Activated CD8-positive, alpha-beta T cell treated with anti-CD3 and anti-CD28 coated beads for 36 hours (primary cell): ENCODE measurements around the gene SECTM1. TPM values are rescaled to one million over a fixed set of nuclear protein-coding genes. Genes with fewer than 3 reads are reported as not detected.
"Not testable (repeated sequence)": the region's sequence is repeated elsewhere in the genome, so short reads cannot be mapped to it uniquely, and the experiment has no call there.

Experiments
- ATAC-seq: fragments of 200-7000 bp; cut with Tn5 transposase; one replicate; pipeline ENCODE4 v1.10.0; 2021; ENCODE audit warnings: mild to moderate bottlenecking, moderate library complexity
- CTCF ChIA-PET: fragments of 350-600 bp; sonication (Branson Sonifier 250); formaldehyde crosslinking; loops from one replicate; lab custom pipeline; 2021; ENCODE audit warnings: antibody characterized with exemption; lab: Charles Lee
- POLR2A ChIA-PET: fragments of 350-600 bp; sonication (Branson Sonifier 250); formaldehyde crosslinking; loops from one replicate; lab custom pipeline; 2021; ENCODE audit warnings: antibody characterized with exemption; lab: Charles Lee
- DNase-seq: peaks from one replicate; pipeline ENCODE4 v3.0.0-alpha.2; 2020
- H3K27ac Mint-ChIP-seq: one replicate; pipeline ENCODE4 v1.8.0; 2021; ENCODE audit warnings: mild to moderate bottlenecking, mixed read lengths
- H3K27me3 Mint-ChIP-seq: one replicate; pipeline ENCODE4 v1.8.0; 2021; ENCODE audit warnings: mixed read lengths
- H3K36me3 Mint-ChIP-seq: one replicate; pipeline ENCODE4 v1.8.0; 2021; ENCODE audit warnings: low read depth, mixed read lengths
- H3K4me1 Mint-ChIP-seq: one replicate; pipeline ENCODE4 v1.8.0; 2021; ENCODE audit warnings: low read depth, mixed read lengths
- H3K4me3 Mint-ChIP-seq: one replicate; pipeline ENCODE4 v1.8.0; 2021; ENCODE audit warnings: mild to moderate bottlenecking, moderate library complexity, mixed read lengths
- H3K9me3 Mint-ChIP-seq: one replicate; pipeline ENCODE4 v1.8.0; 2021; ENCODE audit warnings: mixed read lengths
- intact Hi-C: fragments of 100-400 bp; cut with micrococcal nuclease; formaldehyde crosslinking; loops from one replicate; pipeline ENCODE4 v1.10.0; 2022
- total RNA-seq, 2 experiments: library from RNA; stranded (reverse); gene quantifications; one replicate each; pipeline ENCODE4 v1.2.3, GENCODE V29; 2021
- TF ChIP-seq, protein P1 (sequence below): fragments of 200-600 bp; IDR thresholded peaks from one replicate; pipeline ENCODE4 v1.8.0; 2022; ENCODE audit warnings: antibody characterized with exemption, mild to moderate bottlenecking

SECTM1 gene
- total RNA-seq, 2 experiments from 2014 or later: 0.45 to 0.50 TPM

DNA sequence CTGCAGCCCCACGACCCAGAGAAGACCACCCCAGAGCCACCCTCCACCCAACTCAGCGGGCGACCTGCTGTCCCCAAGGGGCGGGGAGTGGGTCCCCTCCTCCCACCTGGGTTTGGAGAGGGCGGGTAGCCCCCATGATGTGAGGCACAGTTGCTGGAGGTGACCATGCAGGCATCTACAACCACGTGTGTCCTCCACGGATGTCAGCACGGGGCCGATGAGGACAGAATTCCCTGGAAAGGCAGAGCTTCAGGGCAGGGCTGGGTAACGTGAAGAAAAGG is 45.1 kb upstream of the SECTM1 start:
- Mint-ChIP-seq H3K36me3 (no peaks in the 10 kb centered on the region), H3K9me3 (no peaks in the 10 kb centered on the region), H3K4me3 (no peak overlapping the region), H3K27ac (no peak overlapping the region), H3K27me3 (peaks cover 23% of the 10 kb centered on the region), H3K4me1 (peaks cover 3% of the 10 kb centered on the region)
- TF ChIP-seq, protein P1, sequence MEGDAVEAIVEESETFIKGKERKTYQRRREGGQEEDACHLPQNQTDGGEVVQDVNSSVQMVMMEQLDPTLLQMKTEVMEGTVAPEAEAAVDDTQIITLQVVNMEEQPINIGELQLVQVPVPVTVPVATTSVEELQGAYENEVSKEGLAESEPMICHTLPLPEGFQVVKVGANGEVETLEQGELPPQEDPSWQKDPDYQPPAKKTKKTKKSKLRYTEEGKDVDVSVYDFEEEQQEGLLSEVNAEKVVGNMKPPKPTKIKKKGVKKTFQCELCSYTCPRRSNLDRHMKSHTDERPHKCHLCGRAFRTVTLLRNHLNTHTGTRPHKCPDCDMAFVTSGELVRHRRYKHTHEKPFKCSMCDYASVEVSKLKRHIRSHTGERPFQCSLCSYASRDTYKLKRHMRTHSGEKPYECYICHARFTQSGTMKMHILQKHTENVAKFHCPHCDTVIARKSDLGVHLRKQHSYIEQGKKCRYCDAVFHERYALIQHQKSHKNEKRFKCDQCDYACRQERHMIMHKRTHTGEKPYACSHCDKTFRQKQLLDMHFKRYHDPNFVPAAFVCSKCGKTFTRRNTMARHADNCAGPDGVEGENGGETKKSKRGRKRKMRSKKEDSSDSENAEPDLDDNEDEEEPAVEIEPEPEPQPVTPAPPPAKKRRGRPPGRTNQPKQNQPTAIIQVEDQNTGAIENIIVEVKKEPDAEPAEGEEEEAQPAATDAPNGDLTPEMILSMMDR: no peak
- ChIA-PET CTCF (no interaction called here), POLR2A (no interaction called here)
- ATAC-seq (no peak), DNase-seq (no peak)
- intact Hi-C loops: no loop called here

DNA sequence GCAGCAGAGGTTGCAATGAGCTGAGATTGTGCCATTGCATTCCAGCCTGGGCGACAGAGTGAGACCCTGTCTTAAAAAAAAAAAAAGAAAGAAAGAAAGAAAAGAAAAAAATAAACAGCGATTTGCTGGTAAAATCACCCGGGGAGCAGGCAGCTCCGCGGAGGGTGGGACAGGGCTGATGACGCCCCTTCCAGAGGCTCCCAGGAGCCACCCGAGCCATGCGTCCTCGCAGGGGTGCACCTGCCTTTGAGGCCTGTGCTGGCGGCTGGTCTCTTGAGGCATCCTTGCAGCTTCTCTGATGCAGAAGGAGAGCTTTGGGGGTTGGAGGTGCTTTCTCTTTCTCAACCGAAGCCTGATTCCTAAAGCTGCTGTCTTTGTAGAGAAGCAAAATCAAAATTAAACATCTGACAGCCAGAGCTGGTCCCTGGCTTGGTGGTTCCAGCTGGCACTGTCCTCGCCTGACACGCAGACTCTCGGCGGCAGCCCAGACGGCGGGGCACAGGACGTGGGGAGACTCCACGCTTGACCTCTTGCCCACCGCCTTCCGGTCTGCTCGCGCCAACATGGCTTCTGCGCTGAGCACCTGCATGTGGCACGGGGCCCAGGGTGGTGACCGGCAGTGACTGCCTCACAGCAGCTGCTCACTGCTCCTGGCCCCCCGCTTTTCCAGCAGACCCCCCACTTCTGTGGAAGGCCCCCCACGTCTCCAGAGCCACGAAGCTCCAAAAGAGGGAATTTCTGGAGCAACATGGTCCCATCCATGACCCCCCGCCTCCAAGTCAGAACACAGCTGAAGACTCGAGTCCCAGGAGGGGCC is 44.6 kb upstream of the SECTM1 start:
- H3K4me3 Mint-ChIP-seq: no peak overlapping the region
- CTCF ChIA-PET: interaction anchor here (0.6 kb wide), 1 partner anchor 21 kb away, joined by 3 read pairs; no protein-coding TSS in a partner anchor
- H3K9me3 Mint-ChIP-seq: no peaks in the 10 kb centered on the region

DNA sequence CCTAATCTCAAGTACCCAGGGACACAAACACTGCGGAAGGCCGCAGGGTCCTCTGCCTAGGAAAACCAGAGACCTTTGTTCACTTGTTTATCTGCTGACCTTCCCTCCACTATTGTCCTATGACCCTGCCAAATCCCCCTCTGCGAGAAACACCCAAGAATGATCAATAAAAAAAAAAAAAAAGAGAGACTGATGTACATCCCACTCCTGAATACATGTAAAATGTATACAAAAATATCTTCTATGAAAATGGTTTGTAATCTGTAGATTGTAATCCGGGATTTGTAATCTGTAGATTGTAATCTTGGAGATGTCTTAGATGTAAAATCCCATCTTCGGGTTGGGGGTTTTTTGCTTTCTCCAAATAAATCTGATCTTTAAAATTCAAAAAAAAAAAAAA is 43.7 kb upstream of the SECTM1 start:
- CTCF ChIA-PET: interaction anchor here (0.6 kb wide), 1 partner anchor 22 kb away, joined by 3 read pairs; no protein-coding TSS in a partner anchor
- intact Hi-C loops, H3K4me3 Mint-ChIP-seq, H3K27ac Mint-ChIP-seq, DNase-seq, ATAC-seq, H3K36me3 Mint-ChIP-seq, H3K9me3 Mint-ChIP-seq, POLR2A ChIA-PET: not testable (repeated sequence)
- peaks cover 11% of the 10 kb centered on the region for H3K4me1 Mint-ChIP-seq
- peaks cover 36% of the 10 kb centered on the region for H3K27me3 Mint-ChIP-seq

More for the DNA sequence above, 44.6 kb upstream of the SECTM1 start:
- POLR2A ChIA-PET: no interaction called here
- intact Hi-C loops: no loop called here
- peaks cover 3% of the 10 kb centered on the region for H3K4me1 Mint-ChIP-seq
- TF ChIP-seq, protein P1: no peak
- peaks cover 28% of the 10 kb centered on the region for H3K27me3 Mint-ChIP-seq
- ATAC-seq: no peak
- H3K36me3 Mint-ChIP-seq: no peaks in the 10 kb centered on the region
- no peak overlapping the region for H3K27ac Mint-ChIP-seq
- DNase-seq: no peak

DNA sequence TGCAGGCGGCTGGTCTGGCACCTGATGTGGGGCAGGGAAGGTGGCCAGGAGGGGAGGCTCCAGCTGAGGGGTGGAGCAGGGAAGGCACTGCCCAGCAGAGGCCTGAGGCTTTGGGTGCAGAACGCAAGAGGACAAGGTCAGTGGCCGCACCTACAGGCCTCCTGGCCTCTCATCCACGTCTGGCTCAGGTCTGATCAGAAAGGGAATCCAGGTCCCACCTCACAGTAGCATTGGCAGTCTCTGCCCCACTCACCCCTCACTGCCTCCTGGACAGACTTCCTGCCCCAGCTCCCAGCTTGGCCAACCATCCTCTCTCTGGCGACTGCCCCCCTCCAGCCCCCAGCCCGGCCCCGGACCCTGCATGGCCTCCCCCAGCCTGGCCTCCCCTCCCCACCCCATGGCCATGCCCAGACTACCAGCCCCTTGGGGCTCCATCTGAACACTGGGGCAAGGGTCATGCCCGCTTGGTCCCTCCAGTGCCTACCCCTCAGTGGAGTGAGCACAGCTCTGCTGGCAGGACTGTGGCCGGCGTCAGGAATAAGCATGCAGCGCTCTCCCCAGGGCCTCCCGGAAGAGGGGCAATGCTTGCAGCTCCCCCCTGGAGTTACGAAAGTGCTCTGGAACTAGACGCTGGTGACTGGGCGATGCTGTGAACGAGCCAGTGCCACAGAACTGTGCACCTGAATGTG is 42.6 kb upstream of the SECTM1 start:
- H3K4me3 Mint-ChIP-seq: no peak overlapping the region
- DNase-seq: no peak
- peaks cover 10% of the 10 kb centered on the region for H3K4me1 Mint-ChIP-seq
- no peaks in the 10 kb centered on the region for H3K36me3 Mint-ChIP-seq
- POLR2A ChIA-PET: interaction anchor here (0.7 kb wide), 1 partner anchor 648 kb away, joined by 3 read pairs; no protein-coding TSS in a partner anchor
- intact Hi-C loops: no loop called here
- no peak overlapping the region for H3K27ac Mint-ChIP-seq
- H3K27me3 Mint-ChIP-seq: peaks cover 32% of the 10 kb centered on the region
- TF ChIP-seq, protein P1: no peak
- no peak for ATAC-seq
- CTCF ChIA-PET: no interaction called here
- no peaks in the 10 kb centered on the region for H3K9me3 Mint-ChIP-seq

DNA sequence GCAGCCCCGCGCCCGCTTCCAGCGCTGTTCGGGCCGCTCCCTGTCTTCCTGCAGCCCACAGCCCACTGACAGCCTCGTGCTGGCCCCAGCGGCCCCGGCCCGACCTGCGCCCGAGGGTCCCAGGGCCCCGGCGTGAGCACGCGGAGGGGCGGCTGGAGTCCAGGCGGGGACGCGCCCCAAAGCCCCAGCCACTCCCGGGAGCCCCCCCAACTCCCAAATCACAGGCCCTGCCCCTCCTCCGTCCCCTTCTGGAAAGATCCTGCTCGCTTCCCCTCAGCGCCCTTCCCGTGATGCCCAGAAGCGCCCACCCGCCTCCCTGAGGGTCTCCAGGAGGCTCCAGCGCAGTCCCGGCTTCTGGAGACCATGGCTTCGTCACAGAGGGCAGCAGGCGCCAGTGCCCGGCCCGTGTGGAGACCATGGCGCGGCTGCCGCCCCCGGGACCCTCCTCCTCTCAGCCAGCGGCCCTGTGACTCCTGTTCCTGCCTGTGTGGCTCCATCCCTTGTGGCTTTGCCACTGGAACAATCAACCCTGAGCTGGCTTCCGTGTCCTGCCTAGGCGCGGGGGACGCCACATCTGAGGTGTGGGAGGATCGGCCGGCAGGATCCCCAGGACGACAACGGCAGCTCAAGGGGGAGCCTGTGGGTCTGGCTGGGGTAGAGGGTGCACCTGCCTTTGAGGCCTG is 41.9 kb upstream of the SECTM1 start:
- no peaks in the 10 kb centered on the region for H3K36me3 Mint-ChIP-seq
- ChIA-PET POLR2A (interaction anchor here (0.7 kb wide), 1 partner anchor 647 kb away, joined by 3 read pairs; no protein-coding TSS in a partner anchor), CTCF (no interaction called here)
- peaks cover 37% of the 10 kb centered on the region for H3K27me3 Mint-ChIP-seq
- H3K4me3 Mint-ChIP-seq: no peak overlapping the region
- no peaks in the 10 kb centered on the region for H3K9me3 Mint-ChIP-seq
- no peak overlapping the region for H3K27ac Mint-ChIP-seq
- TF ChIP-seq, protein P1: no peak
- DNase-seq (no peak), ATAC-seq (no peak)
- intact Hi-C loops: no loop called here
- H3K4me1 Mint-ChIP-seq: peaks cover 15% of the 10 kb centered on the region
